Panc1 (cell line): ENCODE measurements around the gene DCST1. TPM values are rescaled to one million over a fixed set of nuclear protein-coding genes. Genes with fewer than 3 reads are reported as not detected.

Experiments used
- ATAC-seq: fragments of 200-7000 bp; cut with Tn5 transposase; 2 replicates; pipeline ENCODE4 v1.9.1; 2020; ENCODE audit warnings: mild to moderate bottlenecking, moderate library complexity
- BruUV-seq: library from RNA; stranded (reverse); fragments of 400-500 nt; replicated peaks from 2 replicates; lab custom pipeline; 2021; lab: Mats Ljungman, UMichigan
- CTCF ChIA-PET: fragments of 300-600 bp; sonication (Branson Sonifier 250); formaldehyde crosslinking; loops from one replicate; lab custom pipeline; 2022; ENCODE audit warnings: antibody characterized with exemption; lab: Charles Lee
- POLR2A ChIA-PET: fragments of 300-600 bp; sonication (Branson Sonifier 250); formaldehyde crosslinking; loops from one replicate; lab custom pipeline; 2022; ENCODE audit warnings: antibody characterized with exemption; lab: Charles Lee
- DNase-seq: peaks from one replicate; pipeline ENCODE4 v3.0.0-alpha.2; 2010; ENCODE audit warnings: low read depth, low spot score
- H3K27ac ChIP-seq: 2 replicates; pipeline ENCODE4 v1.5.1; 2011; ENCODE audit warnings: mild to moderate bottlenecking, low read length, inconsistent platforms
- H3K27me3 ChIP-seq: fragments of 200-500 bp; sonication (Bioruptor generic); 2 replicates; pipeline ENCODE4 v1.6.0; 2014; ENCODE audit warnings: low read length, inconsistent platforms; ENCODE audit not compliant: control insufficient read depth, insufficient read depth
- H3K36me3 ChIP-seq: fragments of 200-500 bp; sonication (Bioruptor generic); 2 replicates; pipeline ENCODE4 v1.5.1; 2014; ENCODE audit warnings: inconsistent platforms, mild to moderate bottlenecking, low read length, moderate library complexity; ENCODE audit not compliant: control insufficient read depth, insufficient read depth
- H3K4me1 ChIP-seq: 2 replicates; pipeline ENCODE4 v1.5.1; 2011; ENCODE audit warnings: inconsistent platforms, mild to moderate bottlenecking, low read length, moderate library complexity; ENCODE audit not compliant: control insufficient read depth, insufficient read depth
- H3K4me3 ChIP-seq, 2 experiments: 2 replicates each; pipeline ENCODE4 v1.5.1; 2011 to 2012; ENCODE audit warnings: low read depth in 2 of 2, low read length in 2 of 2, mild to moderate bottlenecking in 2 of 2, inconsistent platforms in 1 of 2, moderate library complexity in 1 of 2
- H3K9me3 ChIP-seq: fragments of 200-500 bp; sonication (Bioruptor generic); 2 replicates; pipeline ENCODE4 v1.5.1; 2014; ENCODE audit warnings: low read depth, mild to moderate bottlenecking, inconsistent platforms, low read length, moderate library complexity; ENCODE audit not compliant: control insufficient read depth, insufficient read depth
- CTCF ChIP-seq: fragments of 450-650 bp; IDR thresholded peaks from 2 replicates; pipeline ENCODE4 v1.5.1; 2017; ENCODE audit warnings: mild to moderate bottlenecking
- POLR2AphosphoS5 ChIP-seq: IDR thresholded peaks from 2 replicates; pipeline ENCODE4 v1.6.1; 2012; ENCODE audit warnings: mild to moderate bottlenecking, low read depth, low read length, moderate library complexity
- REST ChIP-seq, 2 experiments: IDR thresholded peaks; 2 replicates each; pipeline ENCODE4 v1.6.1; 2011 to 2012; ENCODE audit warnings: low read depth in 2 of 2, control low read depth in 1 of 2, low read length in 1 of 2, mild to moderate bottlenecking in 1 of 2, moderate library complexity in 1 of 2; ENCODE audit not compliant: insufficient read depth in 1 of 2
- SIN3A ChIP-seq: IDR thresholded peaks from 2 replicates; pipeline ENCODE4 v1.6.1; 2012; ENCODE audit warnings: low read depth, mild to moderate bottlenecking, low read length, moderate library complexity, borderline replicate concordance; ENCODE audit not compliant: insufficient read depth
- TCF7L2 ChIP-seq: IDR thresholded peaks from 2 replicates; pipeline ENCODE4 v1.6.1; 2011; ENCODE audit warnings: mild to moderate bottlenecking, low read depth, low read length, inconsistent platforms
- in situ Hi-C: cut with HindIII; loops from 2 replicates; pipeline ENCODE4 v1.10.0; 2016; ENCODE audit warnings: low sequenced_read_pairs, low pct_unique_long_range_greater_than_20kb
- intact Hi-C: fragments of 100-400 bp; cut with micrococcal nuclease; formaldehyde crosslinking; loops from one replicate; pipeline ENCODE4 v1.10.0; 2022; ENCODE audit not compliant: unreplicated experiment
- total RNA-seq: library from RNA; stranded (reverse); gene quantifications from one replicate; pipeline ENCODE4 v1.2.1, GENCODE V29; 2021; ENCODE audit not compliant: unreplicated experiment

The DCST1 gene
- total RNA-seq, 1 experiment from 2014 or later = not detected

DNA sequence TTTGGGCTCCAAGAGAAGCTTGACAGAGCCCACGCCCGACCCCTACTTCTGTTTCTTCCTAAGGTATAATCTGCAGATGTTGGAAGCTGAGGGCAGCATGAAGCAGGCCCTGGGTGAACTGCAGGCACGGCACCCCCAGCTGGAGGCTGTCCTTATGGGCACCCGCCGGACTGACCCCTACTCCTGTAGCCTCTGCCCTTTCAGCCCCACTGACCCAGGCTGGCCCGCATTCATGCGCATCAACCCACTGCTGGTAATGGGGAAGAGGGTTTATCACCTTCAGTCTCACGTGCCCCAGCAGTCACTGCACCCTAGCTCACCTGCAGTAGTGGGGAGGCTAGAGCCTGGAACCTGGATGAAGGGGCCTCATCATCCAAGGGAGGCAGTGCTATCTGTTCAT, 43.3 kb upstream of the DCST1 start:
- ChIA-PET POLR2A (no interaction called here), CTCF (no interaction called here)
- H3K4me1 ChIP-seq = peaks cover 5% of the 10 kb centered on the region
- H3K9me3 ChIP-seq = no peaks in the 10 kb centered on the region
- no peak for TF ChIP-seq POLR2AphosphoS5
- TF ChIP-seq REST (IDR thresholded peaks at IDR 0.05; ENCODE audit: insufficient read depth in 1 of 2, low read depth in 2 of 2, low read length in 1 of 2) = no peak
- no peak for TF ChIP-seq SIN3A
- TF ChIP-seq TCF7L2 = no peak
- no peaks in the 10 kb centered on the region for H3K27me3 ChIP-seq
- in situ Hi-C loops (no loop called here), intact Hi-C loops (no loop called here)
- no TSS peak for BruUV-seq
- ATAC-seq (no peak), DNase-seq (no peak)
- no peak overlapping the region for H3K27ac ChIP-seq
- H3K36me3 ChIP-seq = peaks cover 4% of the 10 kb centered on the region; the same call in 1 of the 2 replicates
- H3K4me3 ChIP-seq = no peak overlapping the region

- Histone ChIP-seq H3K27ac (no peak overlapping the region), H3K4me3 (no peak overlapping the region), H3K4me1 (peaks cover 8% of the 10 kb centered on the region), H3K27me3 (no peaks in the 10 kb centered on the region), H3K9me3 (no peaks in the 10 kb centered on the region), H3K36me3 (peaks cover 4% of the 10 kb centered on the region; the same call in 1 of the 2 replicates)
- TF ChIP-seq POLR2AphosphoS5 (peak; percentile 31; the same call in 1 of the 2 replicates), REST (IDR thresholded peaks at IDR 0.05; ENCODE audit: insufficient read depth in 1 of 2, low read depth in 2 of 2, low read length in 1 of 2) (no peak), SIN3A (no peak), CTCF (no peak; the same call in 1 of the 2 replicates), TCF7L2 (no peak)
- in situ Hi-C loops = no loop called here
- POLR2A ChIA-PET = interaction anchor here (0.6 to 1.6 kb wide), 3 partner anchors 8 to 23 kb away, joined by 3 to 12 read pairs (median 3); partner anchors contain the start of gene FLAD1
- DNase-seq (no peak), ATAC-seq (peak; percentile 54)
- BruUV-seq = no TSS peak
- intact Hi-C loops = no loop called here
- CTCF ChIA-PET = interaction anchor here (0.6 to 1.2 kb wide), 4 partner anchors 19 to 24 kb away, joined by 3 to 7 read pairs (median 5); no protein-coding TSS in a partner anchor
These were observed 40.7 kb upstream of the DCST1 start for GRCh38 chr1:154992721-154993571.
